ENCODE data around the gene CFAP91.
A peak's percentile ranks its signal among the peaks of the same experiment; 100 is the strongest.

The CFAP91 gene

DNA sequence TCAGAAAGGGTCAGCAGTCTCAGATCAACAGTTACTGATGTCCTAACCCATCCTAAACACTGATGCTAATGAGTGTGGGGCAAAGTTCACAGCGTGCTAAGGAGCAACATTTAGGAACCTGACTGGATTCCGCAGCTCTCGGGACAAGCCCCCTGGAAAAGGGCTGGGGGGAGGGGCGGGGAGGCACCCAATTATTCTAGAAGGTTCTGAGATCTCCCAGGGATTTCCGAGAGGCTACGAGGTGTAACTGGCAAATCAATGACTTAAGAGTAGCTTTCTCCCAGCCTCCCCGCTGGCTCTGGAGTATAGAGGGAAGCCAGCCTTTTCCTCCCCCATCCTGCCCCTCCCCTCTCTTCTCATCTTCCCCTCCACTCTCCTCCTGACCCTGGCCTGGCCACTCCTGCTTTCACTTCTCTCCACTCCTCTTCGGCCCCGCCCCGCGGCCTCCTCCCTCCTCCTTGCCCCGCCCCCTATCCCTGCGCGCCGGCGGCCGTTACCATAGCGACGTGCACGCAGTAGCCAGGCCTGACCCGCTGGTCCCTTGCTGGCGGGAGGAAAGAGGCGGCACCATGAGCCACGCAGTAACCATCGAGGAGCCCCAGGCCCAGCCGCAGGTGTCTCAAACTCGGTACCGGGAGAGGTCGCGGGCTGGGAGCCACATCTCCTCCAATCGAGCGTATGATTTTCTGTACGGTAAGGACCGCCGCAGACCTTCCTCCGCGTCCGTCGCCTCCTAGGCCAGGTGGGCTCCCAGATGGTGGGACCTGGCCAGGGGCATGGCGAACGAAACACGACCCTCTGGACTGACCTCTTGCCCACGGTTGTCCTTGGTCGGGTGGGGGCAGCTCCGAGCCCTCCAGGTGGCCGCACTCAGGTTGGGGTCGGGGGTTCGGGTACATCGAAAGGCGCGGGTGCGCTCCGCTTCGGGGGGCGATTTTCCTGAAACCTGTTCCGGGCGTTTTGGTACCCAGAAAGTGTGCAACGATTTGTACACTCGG lies at the start of gene CFAP91:
Gene CFAP91 (plus strand): TSS at position 493 of the 998 bp plus-strand sequence. CDS start 77 bp downstream, at position 570.
- peak; percentile 94 for DNase-seq

DNA sequence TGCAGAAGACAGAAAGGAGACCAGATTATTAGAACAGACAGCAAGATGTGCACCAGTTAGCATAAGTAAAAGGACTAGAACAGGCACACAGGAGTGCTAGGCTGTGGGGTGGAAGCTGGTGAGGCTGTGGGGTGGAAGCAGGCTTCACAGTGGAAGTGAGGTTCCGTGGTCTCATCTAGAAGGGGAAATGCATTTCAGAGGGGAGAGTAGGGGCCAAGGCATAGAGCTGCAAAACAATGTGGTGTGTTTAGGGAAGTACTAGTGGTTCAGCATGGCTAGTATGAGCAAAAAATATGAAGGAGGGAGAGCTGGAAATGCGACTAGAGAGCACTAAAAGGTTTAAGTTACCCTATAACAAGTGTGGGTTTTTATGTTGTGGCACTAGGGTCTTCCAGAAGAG lies 48.9 kb upstream of the CFAP91 start:
- DNase-seq: no peak

GRCh38 chr3:119657887-119658702 lies 44.7 kb upstream of the CFAP91 start:
- no peak for DNase-seq

DNA sequence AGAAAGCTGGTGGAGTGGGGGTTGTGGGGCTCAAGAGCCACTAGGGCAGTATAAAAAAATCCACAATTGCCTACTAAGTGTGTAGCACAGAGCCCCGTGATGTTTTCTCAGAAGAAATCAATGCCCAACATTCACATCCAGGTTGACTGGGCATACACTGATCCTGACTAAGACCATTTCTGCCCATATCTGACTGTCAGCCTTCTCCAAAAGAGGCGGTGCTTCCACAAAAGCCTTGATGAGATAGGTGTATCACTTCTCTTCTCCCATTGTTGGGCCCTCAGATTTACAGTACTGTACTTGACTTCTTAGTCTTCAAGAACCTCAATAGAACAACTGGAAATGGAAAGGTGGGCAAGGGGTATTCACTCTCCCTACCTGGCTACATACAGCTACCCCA lies 43.8 kb upstream of the CFAP91 start:
- DNase-seq: no peak

GRCh38 chr3:119659606-119660291 lies 43.1 kb upstream of the CFAP91 start:
- no peak for DNase-seq

DNA sequence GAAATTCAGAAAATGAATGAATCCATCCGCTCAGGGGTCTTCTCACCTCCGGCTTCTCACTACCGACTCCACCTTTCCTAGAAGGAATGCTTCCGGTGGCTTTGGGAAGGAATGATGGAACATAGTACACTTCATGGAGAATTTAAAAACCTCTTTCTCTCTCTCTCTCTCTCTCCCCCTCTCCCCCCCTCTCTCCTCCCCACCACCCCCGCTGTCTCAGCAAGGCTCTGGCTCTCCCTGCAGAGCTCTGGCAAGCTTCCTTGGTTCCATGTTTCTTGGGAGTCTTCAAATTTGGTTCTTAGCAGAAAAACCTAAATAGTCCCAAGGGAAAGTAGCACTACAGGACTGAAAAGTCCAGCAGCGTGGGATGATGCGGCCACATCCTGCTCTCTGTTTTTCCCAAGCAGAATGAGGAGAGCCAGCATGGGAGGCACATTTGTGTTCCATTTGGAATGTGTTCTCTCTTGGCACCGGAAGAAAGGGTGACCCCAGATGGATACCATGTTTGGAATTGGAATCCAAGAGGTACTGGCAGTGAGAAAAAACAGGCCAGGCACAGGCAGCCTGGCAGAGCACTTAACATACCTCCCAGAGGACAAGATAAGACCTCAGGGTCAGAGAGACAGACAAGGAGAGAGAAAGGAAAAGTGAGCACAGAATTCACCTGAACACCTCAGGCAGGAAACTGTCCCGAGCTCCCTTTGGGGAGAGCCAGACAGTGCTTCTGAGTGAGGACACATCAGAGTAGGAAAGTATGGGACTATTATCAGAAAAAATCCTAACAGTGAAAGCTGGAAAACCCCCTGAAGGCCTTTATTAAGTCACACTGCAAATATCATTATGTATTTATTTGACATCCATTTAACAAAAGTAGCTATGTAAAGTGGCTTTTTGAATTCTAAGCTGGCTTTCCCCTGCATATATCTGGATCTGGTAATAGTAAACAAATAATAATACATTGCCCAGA lies 42.1 kb upstream of the CFAP91 start, which contains the start of gene POPDC2:
Gene POPDC2 (minus strand): TSS at position 116 of the 967 bp plus-strand sequence. CDS start 166 bp downstream, outside the sequence.
- no peak for DNase-seq

DNA sequence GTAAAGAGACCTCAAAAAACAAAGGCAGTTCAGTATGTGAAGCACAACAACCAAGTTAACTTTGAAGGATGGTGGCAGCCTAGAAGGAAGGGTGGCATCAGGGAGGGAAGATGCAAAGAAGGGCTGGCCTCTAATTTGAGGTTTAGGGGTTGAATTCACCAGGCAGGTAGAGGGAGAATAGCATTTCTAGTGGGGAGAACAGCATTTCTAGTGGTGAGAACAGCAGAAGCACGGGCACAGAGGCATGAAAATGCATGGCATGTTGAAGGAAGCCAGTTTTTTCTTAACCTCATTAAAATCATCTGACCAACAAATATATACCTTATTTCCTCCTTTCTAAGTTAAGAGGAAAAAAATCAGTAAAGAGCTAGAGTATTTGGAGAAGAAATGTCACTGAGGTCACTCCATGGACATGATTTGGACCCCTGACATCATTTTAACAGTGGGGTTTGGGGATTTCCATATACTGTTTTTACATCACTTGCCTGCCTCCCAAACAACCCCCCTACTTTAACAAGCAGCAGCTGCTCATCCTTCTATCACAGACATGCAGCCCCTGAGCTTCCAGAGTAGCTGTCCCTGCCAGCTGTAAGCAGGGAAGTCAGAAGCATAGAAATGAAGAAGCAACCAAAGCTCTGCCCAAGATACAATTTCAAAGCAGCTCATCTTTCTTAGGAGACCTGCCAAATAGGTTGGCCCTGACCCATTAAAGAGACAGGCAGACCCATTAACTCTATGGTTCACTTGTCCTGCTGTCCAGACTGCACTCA lies 40.0 kb upstream of the CFAP91 start:
- DNase-seq: no peak

- no peak for DNase-seq
Measured at GRCh38 chr3:119663885-119664284, 38.9 kb upstream of the CFAP91 start.

GRCh38 chr3:119664370-119664769 lies 38.5 kb upstream of the CFAP91 start:
- DNase-seq: no peak

- no peak for DNase-seq
Measured at GRCh38 chr3:119664850-119665379, 37.9 kb upstream of the CFAP91 start.

- no peak for DNase-seq
Measured at GRCh38 chr3:119665954-119666559, 36.8 kb upstream of the CFAP91 start.

DNA sequence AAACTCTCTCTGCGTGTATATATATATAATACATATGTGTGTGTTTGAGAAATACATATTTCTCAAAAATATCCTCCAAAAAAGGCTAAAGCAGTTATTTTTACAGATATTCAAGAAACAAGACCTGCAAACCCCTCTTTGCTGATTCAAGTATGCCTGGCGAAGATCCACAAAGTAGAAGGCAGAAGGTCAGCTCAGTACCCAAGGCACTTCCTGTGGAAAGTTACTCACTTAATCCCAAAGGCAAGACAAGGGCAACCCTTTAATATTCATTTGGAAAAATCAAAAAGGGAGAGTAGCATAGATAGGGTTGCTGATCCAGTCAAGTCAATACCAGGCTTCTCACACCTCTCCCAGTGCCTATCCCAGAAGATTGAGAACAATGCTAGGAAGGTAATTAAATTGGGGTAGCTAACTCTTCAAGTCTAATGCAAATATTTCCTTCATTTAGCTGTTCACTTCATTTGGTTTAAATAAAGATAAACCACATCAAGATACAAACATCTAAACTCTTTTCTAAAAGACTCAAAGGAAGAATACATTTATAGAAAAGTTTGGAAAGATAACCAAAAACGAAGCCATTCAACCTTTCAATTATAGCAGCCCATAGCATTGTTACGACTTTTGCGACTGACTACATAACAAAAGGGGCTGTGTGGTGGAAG lies 32.8 kb upstream of the CFAP91 start:
- DNase-seq: no peak

GRCh38 chr3:119672776-119673175 lies 30.0 kb upstream of the CFAP91 start:
- no peak for DNase-seq

GRCh38 chr3:119673875-119674274 lies 28.9 kb upstream of the CFAP91 start:
- DNase-seq: no peak

- DNase-seq: no peak
Measured at GRCh38 chr3:119675188-119675874, 27.5 kb upstream of the CFAP91 start.

- DNase-seq: no peak
Measured at GRCh38 chr3:119676020-119676419, 26.8 kb upstream of the CFAP91 start.

GRCh38 chr3:119676771-119677640 lies 25.8 kb upstream of the CFAP91 start, which contains the start of gene COX17:
TSS of gene COX17 (minus strand) at chr3:119677406. CDS start at chr3:119677310, 96 bp downstream.
- DNase-seq: peak; percentile 98

DNA sequence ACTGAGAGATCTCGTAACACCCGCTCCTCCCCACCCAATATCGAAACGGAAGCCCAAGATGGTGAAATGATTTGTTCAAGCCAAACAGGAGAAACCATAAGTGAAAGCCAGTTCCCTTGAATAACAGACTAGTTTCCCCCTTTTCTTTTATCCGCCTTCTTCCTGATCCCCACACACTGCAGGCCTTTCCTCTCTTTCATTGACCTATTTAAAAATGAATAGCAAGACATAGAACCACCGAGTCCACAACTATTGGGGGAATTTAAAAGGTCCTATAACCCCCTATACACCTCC lies 25.2 kb upstream of the CFAP91 start:
- no peak for DNase-seq

Data from CD4-positive, alpha-beta T cell treated with Interferon gamma for 1 hour (primary cell).